ENCODE measurements around the gene SFXN5. TPM values are rescaled to one million over a fixed set of nuclear protein-coding genes. Genes with fewer than 3 reads are reported as not detected.

SFXN5 gene
- total RNA-seq, 1 experiment from 2014 or later: 25.9 TPM

DNA sequence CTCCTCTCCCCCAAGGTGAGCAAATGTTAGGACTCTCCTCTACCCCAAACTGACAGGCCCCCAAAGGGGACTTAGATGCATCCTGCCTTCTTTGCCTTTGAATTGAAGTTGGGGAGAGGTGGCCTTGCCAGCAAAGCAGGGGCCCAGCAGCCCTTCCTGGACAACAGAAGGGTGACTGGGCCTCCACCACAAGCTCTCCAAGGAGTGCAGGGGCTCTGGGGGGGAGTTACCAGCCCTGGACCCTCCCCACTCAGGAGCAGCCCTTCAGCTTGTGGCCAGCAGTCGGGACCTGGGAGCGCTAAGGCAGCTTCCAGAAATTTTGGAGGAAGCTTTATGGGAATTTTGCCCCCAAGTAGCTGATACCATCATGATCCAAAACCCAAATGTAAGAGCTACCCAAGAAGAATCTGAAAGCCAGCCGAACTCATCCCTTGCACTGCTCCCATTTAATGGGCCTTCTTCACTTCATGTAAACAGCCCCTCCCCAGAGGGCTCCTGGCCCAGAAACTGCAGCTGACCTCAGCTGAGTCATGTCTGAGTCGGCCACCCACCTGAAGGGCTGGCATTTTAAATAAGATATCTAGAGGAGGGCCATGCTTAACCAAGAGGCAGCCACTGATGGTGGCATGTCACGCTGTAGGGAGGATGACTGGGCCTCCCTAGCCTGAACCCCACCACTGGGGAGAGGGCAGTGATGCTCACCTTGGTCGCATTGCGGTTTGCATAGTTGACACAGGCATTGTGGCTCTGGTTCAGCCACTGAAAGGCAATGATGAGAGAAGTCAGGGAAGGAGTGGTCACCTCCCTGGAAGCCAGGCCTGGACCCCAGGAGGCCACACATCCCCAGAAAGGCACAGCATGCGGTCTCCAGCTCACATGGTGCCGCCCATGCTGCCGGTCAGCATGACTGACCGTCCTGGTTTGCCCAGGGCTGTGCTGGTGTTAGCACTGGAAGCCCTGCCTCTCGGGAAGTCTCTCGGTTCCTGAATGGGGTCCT, 71.5 kb downstream of the SFXN5 start (continued):
- TF ChIP-seq, protein P1, sequence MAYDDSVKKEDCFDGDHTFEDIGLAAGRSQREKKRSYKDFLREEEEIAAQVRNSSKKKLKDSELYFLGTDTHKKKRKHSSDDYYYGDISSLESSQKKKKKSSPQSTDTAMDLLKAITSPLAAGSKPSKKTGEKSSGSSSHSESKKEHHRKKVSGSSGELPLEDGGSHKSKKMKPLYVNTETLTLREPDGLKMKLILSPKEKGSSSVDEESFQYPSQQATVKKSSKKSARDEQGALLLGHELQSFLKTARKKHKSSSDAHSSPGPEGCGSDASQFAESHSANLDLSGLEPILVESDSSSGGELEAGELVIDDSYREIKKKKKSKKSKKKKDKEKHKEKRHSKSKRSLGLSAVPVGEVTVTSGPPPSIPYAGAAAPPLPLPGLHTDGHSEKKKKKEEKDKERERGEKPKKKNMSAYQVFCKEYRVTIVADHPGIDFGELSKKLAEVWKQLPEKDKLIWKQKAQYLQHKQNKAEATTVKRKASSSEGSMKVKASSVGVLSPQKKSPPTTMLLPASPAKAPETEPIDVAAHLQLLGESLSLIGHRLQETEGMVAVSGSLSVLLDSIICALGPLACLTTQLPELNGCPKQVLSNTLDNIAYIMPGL (CRISPR knock-in tag; IDR thresholded peaks at IDR 0.05): no peak
- no peak for TF ChIP-seq TEAD4 (CRISPR knock-in tag; IDR thresholded peaks at IDR 0.05)
- TF ChIP-seq NR1H2 (CRISPR knock-in tag; IDR thresholded peaks at IDR 0.05): no peak
- TF ChIP-seq ZNF219 (CRISPR knock-in tag; IDR thresholded peaks at IDR 0.05; ENCODE audit: borderline replicate concordance): no peak

DNA sequence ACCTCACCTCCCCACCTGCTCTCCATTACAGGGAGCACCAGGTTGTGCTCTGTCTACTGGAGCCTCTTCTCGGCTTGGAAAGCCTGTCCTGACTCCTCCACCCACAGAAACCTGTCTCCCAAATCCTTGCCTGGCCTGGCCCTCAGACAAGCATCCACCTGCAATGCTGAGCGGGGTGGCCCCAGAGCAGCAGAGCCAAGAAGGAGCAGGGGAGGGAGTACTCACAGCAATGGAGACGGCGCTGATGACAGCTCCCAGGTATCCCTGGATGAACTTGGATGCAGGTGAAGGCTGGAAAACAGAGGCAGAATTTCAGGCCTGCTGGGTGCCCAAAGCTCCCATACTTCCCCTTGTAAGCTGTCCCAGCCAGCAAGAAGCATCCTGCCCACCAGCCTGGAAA, 72.8 kb downstream of the SFXN5 start:
- no peak overlapping the region for H3K4me3 Mint-ChIP-seq
- no peaks in the 10 kb centered on the region; the same call in 1 of the 2 replicates for H3K27me3 Mint-ChIP-seq (ENCODE audit: low read depth)
- ChIA-PET CTCF (interaction anchor here (0.8 to 2.7 kb wide), 4 partner anchors 87 to 178 kb away, joined by 3 to 9 read pairs (median 4); no protein-coding TSS in a partner anchor), POLR2A (no interaction called here)
- DNase-seq (ENCODE audit: low spot score) (no peak), ATAC-seq (no peak)
- no peak for TF ChIP-seq TEAD4 (CRISPR knock-in tag; IDR thresholded peaks at IDR 0.05)
- no peak for TF ChIP-seq HMGA2 (CRISPR knock-in tag; IDR thresholded peaks at IDR 0.05)
- no peak for TF ChIP-seq ZNF121 (CRISPR knock-in tag; IDR thresholded peaks at IDR 0.05)
- no peak for TF ChIP-seq NFATC4 (CRISPR knock-in tag; IDR thresholded peaks at IDR 0.05)
- TF ChIP-seq, protein P2, sequence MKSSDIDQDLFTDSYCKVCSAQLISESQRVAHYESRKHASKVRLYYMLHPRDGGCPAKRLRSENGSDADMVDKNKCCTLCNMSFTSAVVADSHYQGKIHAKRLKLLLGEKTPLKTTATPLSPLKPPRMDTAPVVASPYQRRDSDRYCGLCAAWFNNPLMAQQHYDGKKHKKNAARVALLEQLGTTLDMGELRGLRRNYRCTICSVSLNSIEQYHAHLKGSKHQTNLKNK (CRISPR knock-in tag; IDR thresholded peaks at IDR 0.05): no peak
- H3K4me1 Mint-ChIP-seq: no peaks in the 10 kb centered on the region
- H3K27ac Mint-ChIP-seq: no peak overlapping the region
- no peaks in the 10 kb centered on the region for H3K36me3 Mint-ChIP-seq
- no peaks in the 10 kb centered on the region for H3K9me3 Mint-ChIP-seq

DNA sequence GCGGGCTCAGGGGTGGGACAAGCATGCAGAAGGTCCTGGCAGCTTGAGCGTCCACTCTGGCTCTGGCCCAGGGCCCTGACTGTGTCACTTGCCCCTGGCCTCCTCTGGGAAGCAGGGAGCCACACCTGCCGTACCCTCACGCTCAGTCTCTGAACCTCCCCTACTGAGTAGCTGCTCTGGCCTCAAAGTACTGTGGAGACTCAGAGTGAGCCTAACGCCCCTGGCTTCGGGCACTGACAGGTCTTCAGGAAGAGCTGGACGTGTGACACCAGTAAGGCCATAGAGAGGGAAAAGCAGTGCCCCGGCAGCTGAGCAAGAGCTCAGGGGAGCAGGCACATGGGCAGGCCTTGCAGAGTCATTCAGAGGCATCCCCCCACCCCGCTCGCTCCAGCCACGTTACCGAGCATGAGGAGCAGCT, 73.3 kb downstream of the SFXN5 start:
- ATAC-seq: no peak
- no peak overlapping the region for H3K4me3 Mint-ChIP-seq
- no peak overlapping the region for H3K27ac Mint-ChIP-seq
- no peaks in the 10 kb centered on the region for H3K36me3 Mint-ChIP-seq
- CTCF ChIA-PET: interaction anchor here (0.8 to 2.7 kb wide), 4 partner anchors 88 to 179 kb away, joined by 3 to 9 read pairs (median 4); no protein-coding TSS in a partner anchor
- no peaks in the 10 kb centered on the region for H3K4me1 Mint-ChIP-seq
- no peaks in the 10 kb centered on the region; the same call in 1 of the 2 replicates for H3K27me3 Mint-ChIP-seq (ENCODE audit: low read depth)
- no peak for DNase-seq (ENCODE audit: low spot score)
- no peaks in the 10 kb centered on the region for H3K9me3 Mint-ChIP-seq
- POLR2A ChIA-PET: no interaction called here
- TF ChIP-seq KAT7 (CRISPR knock-in tag; IDR thresholded peaks at IDR 0.05; ENCODE audit: borderline replicate concordance): no peak
- TF ChIP-seq GTF2I (CRISPR knock-in tag; conservative IDR thresholded peaks at IDR 0.05): no peak
- TF ChIP-seq NFE2L1 (CRISPR knock-in tag; IDR thresholded peaks at IDR 0.05): no peak
- TF ChIP-seq, protein P3, sequence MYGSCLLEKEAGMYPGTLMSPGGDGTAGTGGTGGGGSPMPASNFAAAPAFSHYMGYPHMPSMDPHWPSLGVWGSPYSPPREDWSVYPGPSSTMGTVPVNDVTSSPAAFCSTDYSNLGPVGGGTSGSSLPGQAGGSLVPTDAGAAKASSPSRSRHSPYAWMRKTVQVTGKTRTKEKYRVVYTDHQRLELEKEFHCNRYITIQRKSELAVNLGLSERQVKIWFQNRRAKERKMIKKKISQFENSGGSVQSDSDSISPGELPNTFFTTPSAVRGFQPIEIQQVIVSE (CRISPR knock-in tag; IDR thresholded peaks at IDR 0.05; ENCODE audit: borderline replicate concordance): no peak
- TF ChIP-seq FOXP1 (CRISPR knock-in tag; IDR thresholded peaks at IDR 0.05; ENCODE audit: borderline replicate concordance): no peak
- TF ChIP-seq, protein P4, sequence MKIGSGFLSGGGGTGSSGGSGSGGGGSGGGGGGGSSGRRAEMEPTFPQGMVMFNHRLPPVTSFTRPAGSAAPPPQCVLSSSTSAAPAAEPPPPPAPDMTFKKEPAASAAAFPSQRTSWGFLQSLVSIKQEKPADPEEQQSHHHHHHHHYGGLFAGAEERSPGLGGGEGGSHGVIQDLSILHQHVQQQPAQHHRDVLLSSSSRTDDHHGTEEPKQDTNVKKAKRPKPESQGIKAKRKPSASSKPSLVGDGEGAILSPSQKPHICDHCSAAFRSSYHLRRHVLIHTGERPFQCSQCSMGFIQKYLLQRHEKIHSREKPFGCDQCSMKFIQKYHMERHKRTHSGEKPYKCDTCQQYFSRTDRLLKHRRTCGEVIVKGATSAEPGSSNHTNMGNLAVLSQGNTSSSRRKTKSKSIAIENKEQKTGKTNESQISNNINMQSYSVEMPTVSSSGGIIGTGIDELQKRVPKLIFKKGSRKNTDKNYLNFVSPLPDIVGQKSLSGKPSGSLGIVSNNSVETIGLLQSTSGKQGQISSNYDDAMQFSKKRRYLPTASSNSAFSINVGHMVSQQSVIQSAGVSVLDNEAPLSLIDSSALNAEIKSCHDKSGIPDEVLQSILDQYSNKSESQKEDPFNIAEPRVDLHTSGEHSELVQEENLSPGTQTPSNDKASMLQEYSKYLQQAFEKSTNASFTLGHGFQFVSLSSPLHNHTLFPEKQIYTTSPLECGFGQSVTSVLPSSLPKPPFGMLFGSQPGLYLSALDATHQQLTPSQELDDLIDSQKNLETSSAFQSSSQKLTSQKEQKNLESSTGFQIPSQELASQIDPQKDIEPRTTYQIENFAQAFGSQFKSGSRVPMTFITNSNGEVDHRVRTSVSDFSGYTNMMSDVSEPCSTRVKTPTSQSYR (CRISPR knock-in tag; IDR thresholded peaks at IDR 0.05): no peak
- no peak for TF ChIP-seq GRHL2 (CRISPR knock-in tag; IDR thresholded peaks at IDR 0.05; ENCODE audit: insufficient replicate concordance, severe bottlenecking)
- TF ChIP-seq, protein P5, sequence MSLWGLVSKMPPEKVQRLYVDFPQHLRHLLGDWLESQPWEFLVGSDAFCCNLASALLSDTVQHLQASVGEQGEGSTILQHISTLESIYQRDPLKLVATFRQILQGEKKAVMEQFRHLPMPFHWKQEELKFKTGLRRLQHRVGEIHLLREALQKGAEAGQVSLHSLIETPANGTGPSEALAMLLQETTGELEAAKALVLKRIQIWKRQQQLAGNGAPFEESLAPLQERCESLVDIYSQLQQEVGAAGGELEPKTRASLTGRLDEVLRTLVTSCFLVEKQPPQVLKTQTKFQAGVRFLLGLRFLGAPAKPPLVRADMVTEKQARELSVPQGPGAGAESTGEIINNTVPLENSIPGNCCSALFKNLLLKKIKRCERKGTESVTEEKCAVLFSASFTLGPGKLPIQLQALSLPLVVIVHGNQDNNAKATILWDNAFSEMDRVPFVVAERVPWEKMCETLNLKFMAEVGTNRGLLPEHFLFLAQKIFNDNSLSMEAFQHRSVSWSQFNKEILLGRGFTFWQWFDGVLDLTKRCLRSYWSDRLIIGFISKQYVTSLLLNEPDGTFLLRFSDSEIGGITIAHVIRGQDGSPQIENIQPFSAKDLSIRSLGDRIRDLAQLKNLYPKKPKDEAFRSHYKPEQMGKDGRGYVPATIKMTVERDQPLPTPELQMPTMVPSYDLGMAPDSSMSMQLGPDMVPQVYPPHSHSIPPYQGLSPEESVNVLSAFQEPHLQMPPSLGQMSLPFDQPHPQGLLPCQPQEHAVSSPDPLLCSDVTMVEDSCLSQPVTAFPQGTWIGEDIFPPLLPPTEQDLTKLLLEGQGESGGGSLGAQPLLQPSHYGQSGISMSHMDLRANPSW (CRISPR knock-in tag; conservative IDR thresholded peaks at IDR 0.05; ENCODE audit: low read depth): no peak
- TF ChIP-seq TCF7 (CRISPR knock-in tag; IDR thresholded peaks at IDR 0.05; ENCODE audit: low read depth): no peak
- TF ChIP-seq, protein P6, sequence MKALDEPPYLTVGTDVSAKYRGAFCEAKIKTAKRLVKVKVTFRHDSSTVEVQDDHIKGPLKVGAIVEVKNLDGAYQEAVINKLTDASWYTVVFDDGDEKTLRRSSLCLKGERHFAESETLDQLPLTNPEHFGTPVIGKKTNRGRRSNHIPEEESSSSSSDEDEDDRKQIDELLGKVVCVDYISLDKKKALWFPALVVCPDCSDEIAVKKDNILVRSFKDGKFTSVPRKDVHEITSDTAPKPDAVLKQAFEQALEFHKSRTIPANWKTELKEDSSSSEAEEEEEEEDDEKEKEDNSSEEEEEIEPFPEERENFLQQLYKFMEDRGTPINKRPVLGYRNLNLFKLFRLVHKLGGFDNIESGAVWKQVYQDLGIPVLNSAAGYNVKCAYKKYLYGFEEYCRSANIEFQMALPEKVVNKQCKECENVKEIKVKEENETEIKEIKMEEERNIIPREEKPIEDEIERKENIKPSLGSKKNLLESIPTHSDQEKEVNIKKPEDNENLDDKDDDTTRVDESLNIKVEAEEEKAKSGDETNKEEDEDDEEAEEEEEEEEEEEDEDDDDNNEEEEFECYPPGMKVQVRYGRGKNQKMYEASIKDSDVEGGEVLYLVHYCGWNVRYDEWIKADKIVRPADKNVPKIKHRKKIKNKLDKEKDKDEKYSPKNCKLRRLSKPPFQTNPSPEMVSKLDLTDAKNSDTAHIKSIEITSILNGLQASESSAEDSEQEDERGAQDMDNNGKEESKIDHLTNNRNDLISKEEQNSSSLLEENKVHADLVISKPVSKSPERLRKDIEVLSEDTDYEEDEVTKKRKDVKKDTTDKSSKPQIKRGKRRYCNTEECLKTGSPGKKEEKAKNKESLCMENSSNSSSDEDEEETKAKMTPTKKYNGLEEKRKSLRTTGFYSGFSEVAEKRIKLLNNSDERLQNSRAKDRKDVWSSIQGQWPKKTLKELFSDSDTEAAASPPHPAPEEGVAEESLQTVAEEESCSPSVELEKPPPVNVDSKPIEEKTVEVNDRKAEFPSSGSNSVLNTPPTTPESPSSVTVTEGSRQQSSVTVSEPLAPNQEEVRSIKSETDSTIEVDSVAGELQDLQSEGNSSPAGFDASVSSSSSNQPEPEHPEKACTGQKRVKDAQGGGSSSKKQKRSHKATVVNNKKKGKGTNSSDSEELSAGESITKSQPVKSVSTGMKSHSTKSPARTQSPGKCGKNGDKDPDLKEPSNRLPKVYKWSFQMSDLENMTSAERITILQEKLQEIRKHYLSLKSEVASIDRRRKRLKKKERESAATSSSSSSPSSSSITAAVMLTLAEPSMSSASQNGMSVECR (CRISPR knock-in tag; IDR thresholded peaks at IDR 0.05; ENCODE audit: borderline replicate concordance): no peak
